ENCODE results near the gene YPEL1. TPM values are rescaled to one million over a fixed set of nuclear protein-coding genes. Genes with fewer than 3 reads are reported as not detected.

The YPEL1 gene
- total and polyA plus RNA-seq, 7 donors, result 0.72 to 21.9 (median 4.6) TPM

DNA sequence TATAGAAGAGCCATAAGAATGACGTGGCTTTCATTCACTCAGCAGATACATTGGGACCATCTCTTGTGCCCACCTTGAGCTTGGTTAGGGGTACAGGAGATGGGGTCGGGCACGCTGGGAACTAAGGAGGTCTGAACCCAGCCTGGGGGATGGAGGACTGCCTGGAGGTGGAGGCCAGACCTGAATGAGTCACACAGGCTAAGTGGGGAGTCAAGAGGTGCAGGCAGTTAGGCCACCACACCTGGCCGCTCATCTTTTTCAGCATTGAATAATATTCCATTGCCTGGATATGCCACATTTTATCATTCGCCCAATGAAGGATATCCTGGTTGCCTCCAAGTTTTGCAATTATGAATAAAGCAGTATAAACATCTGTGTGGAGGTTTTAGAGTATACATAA lies 73.6 kb downstream of the YPEL1 start:
- WGBS, 3 donors, result 94 to 99% (median 97%) methylated on average over 5 of the region's 5 CpGs
- H3K9me3 ChIP-seq, result no peaks in the 10 kb centered on the region
- no peak for DNase-seq
- ATAC-seq, result no peak
- peaks cover 4% of the 10 kb centered on the region for H3K4me1 ChIP-seq
- no peaks in the 10 kb centered on the region for H3K36me3 ChIP-seq (ENCODE audit: insufficient read depth in 1 of 2, low read depth in 1 of 2)
- peaks cover 0 to 15% (median 2%) of the 10 kb centered on the region in 3 donors for H3K27me3 ChIP-seq (ENCODE audit: insufficient read depth in 3 of 3, low read length in 2 of 3)
- TF ChIP-seq CTCF (IDR thresholded peaks at IDR 0.05), result no peak
- H3K4me3 ChIP-seq, result no peak overlapping the region
- H3K27ac ChIP-seq, result no peak overlapping the region
- intact Hi-C loops (cut with DNase I), result no loop called here

GRCh38 chr22:21660904-21661303 lies 74.7 kb downstream of the YPEL1 start:
- H3K27ac ChIP-seq, result no peak overlapping the region
- DNase-seq, result no peak
- peaks cover 4% of the 10 kb centered on the region for H3K4me1 ChIP-seq
- no peak for ATAC-seq
- H3K27me3 ChIP-seq (ENCODE audit: insufficient read depth in 3 of 3, low read length in 2 of 3), result peaks cover 0 to 16% (median 4%) of the 10 kb centered on the region in 3 donors
- TF ChIP-seq CTCF (IDR thresholded peaks at IDR 0.05), result no peak
- no peaks in the 10 kb centered on the region for H3K9me3 ChIP-seq
- no peak overlapping the region for H3K4me3 ChIP-seq
- intact Hi-C loops (cut with DNase I), result no loop called here
- WGBS, 3 donors, result 71 to 81% (median 76%) methylated on average over 7 of the region's 7 CpGs
- H3K36me3 ChIP-seq (ENCODE audit: insufficient read depth in 1 of 2, low read depth in 1 of 2), result no peaks in the 10 kb centered on the region

DNA sequence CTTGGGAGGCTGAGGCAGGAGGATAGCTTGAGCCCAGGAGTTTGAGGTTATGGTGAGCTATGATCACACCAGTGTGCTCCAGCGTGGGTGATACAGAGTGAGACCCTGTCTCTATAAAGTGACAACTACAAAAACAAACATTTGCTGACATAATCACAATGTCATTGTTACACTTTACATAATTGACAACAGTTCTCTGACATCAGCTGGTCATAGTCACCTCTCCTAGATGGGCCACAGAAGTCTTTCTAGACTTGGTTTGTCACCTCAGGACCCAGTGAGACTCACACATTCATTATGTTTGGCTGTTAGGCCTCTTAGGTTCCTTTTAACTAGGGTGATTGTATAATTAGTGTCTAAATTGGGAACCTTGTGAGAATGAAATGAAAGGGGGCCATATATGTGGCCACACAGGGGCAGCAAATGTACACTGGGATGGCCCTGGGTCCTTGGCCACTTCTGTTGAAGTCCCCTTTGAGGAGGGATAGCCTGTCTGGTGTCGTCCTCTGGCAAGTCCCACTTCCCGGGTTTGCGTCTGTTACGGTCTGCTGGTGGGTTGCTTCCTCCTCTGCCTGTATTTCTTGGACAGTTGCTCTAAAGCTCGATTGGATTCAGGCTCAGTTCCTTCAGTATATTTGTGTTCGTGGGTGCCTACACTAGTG lies 75.6 kb downstream of the YPEL1 start:
- Histone ChIP-seq H3K4me3 (no peak overlapping the region), H3K36me3 (ENCODE audit: insufficient read depth in 1 of 2, low read depth in 1 of 2) (no peaks in the 10 kb centered on the region), H3K4me1 (peaks cover 4% of the 10 kb centered on the region), H3K27ac (no peak overlapping the region), H3K27me3 (ENCODE audit: insufficient read depth in 3 of 3, low read length in 2 of 3) (peaks cover 0 to 16% (median 4%) of the 10 kb centered on the region in 3 donors), H3K9me3 (no peaks in the 10 kb centered on the region)
- intact Hi-C loops (cut with DNase I), result no loop called here
- no peak for TF ChIP-seq CTCF (IDR thresholded peaks at IDR 0.05)
- WGBS, 3 donors, result 74 to 78% (median 76%) methylated on average over 7 of the region's 7 CpGs
- ATAC-seq (no peak), DNase-seq (no peak)

GRCh38 chr22:21657360-21658032 lies 78.1 kb downstream of the YPEL1 start:
- Histone ChIP-seq H3K9me3 (no peaks in the 10 kb centered on the region), H3K27me3 (ENCODE audit: insufficient read depth in 3 of 3, low read length in 2 of 3) (peaks cover 0 to 16% (median 4%) of the 10 kb centered on the region in 3 donors), H3K27ac (no peak overlapping the region), H3K4me1 (peaks cover 7% of the 10 kb centered on the region), H3K36me3 (ENCODE audit: insufficient read depth in 1 of 2, low read depth in 1 of 2) (no peaks in the 10 kb centered on the region), H3K4me3 (peak overlapping the region; percentile 67)
- peak; percentile 81 to 89 (median 84) for ATAC-seq
- intact Hi-C loops (cut with DNase I), result no loop called here
- peak; percentile 15 for TF ChIP-seq CTCF (IDR thresholded peaks at IDR 0.05)
- peak; percentile 73 to 79 for DNase-seq
- 1% methylated on average over 41 to 79 of the region's 79 CpGs for WGBS, 3 donors

All from psoas muscle (tissue), 8 donors.